OCI-LY3 (cell line): Measurements from ENCODE around the gene ZNF512.

Source experiments
- H2AFZ ChIP-seq: fragments of 200-600, 300-600 bp; shearing (Covaris generic); 2 replicates; pipeline ENCODE4 v1.6.0; 2014; ENCODE audit warnings: antibody characterized with exemption, low read depth, low read length
- H3K27ac ChIP-seq: fragments of 200-600, 300-600 bp; sonication (generic); 2 replicates; pipeline ENCODE4 v1.5.1; 2014; ENCODE audit warnings: mild to moderate bottlenecking, low read length, moderate library complexity, mixed read lengths
- H3K27me3 ChIP-seq: fragments of 200-600, 300-600 bp; sonication (generic); 2 replicates; pipeline ENCODE4 v1.6.1; 2014; ENCODE audit warnings: low read depth, low read length, mixed read lengths
- H3K36me3 ChIP-seq: fragments of 200-600, 300-600 bp; sonication (generic); replicated peaks from 2 replicates; pipeline ENCODE3; 2014; ENCODE audit warnings: low read depth, low read length, mixed read lengths
- H3K4me1 ChIP-seq: fragments of 300-600, 200-600 bp; sonication (generic); 2 replicates; pipeline ENCODE4 v1.6.1; 2014; ENCODE audit warnings: low read length, mixed read lengths
- H3K4me2 ChIP-seq: fragments of 200-600, 300-600 bp; sonication (generic); 2 replicates; pipeline ENCODE4 v1.6.1; 2014; ENCODE audit warnings: low read length, mixed read lengths
- H3K4me3 ChIP-seq: fragments of 300-600, 200-600 bp; sonication (generic); 2 replicates; pipeline ENCODE4 v1.5.1; 2014; ENCODE audit warnings: antibody characterized with exemption, mild to moderate bottlenecking, low read length, moderate library complexity
- H3K79me2 ChIP-seq: fragments of 300-600, 200-600 bp; shearing (Covaris generic); 2 replicates; pipeline ENCODE4 v1.6.1; 2014; ENCODE audit warnings: mild to moderate bottlenecking, low read length, mixed read lengths
- H3K9ac ChIP-seq: fragments of 300-600, 200-600 bp; shearing (Covaris generic); 2 replicates; pipeline ENCODE4 v1.6.0; 2014; ENCODE audit warnings: mild to moderate bottlenecking, low read length, moderate library complexity
- H3K9me3 ChIP-seq: fragments of 200-600, 300-600 bp; shearing (Covaris generic); 2 replicates; pipeline ENCODE4 v1.6.1; 2014; ENCODE audit warnings: low read length, mixed read lengths; ENCODE audit not compliant: insufficient read depth
- H4K20me1 ChIP-seq: fragments of 200-600, 300-600 bp; sonication (generic); 2 replicates; pipeline ENCODE4 v1.6.1; 2016; ENCODE audit warnings: low read length, mixed read lengths; ENCODE audit not compliant: insufficient read depth
- CTCF ChIP-seq: fragments of 200-600, 300-600 bp; sonication (generic); IDR thresholded peaks from 2 replicates; pipeline ENCODE4 v1.5.1; 2014; ENCODE audit warnings: antibody characterized with exemption, low read length, low read depth
- EZH2phosphoT487 ChIP-seq: fragments of 200-600 bp; shearing (Covaris generic); IDR thresholded peaks from 2 replicates; pipeline ENCODE4 v1.6.1; 2018; ENCODE audit warnings: antibody characterized with exemption, mixed run types, low read depth

The ZNF512 gene

GRCh38 chr2:27559228-27559627, 23.6 kb upstream of the ZNF512 start:
- TF ChIP-seq CTCF = no peak
- no peak for TF ChIP-seq EZH2phosphoT487
- Histone ChIP-seq H3K79me2 (no peaks in the 10 kb centered on the region), H4K20me1 (no peaks in the 10 kb centered on the region), H3K9me3 (no peaks in the 10 kb centered on the region), H3K27me3 (no peaks in the 10 kb centered on the region), H3K4me3 (no peak overlapping the region), H3K4me2 (no peak overlapping the region), H3K36me3 (no peaks in the 10 kb centered on the region), H3K4me1 (no peaks in the 10 kb centered on the region), H3K27ac (no peak overlapping the region), H2AFZ (no peak overlapping the region), H3K9ac (no peak overlapping the region)

GRCh38 chr2:27561060-27561459, 21.8 kb upstream of the ZNF512 start:
- no peaks in the 10 kb centered on the region for H3K36me3 ChIP-seq
- H3K4me2 ChIP-seq = no peak overlapping the region
- no peaks in the 10 kb centered on the region for H4K20me1 ChIP-seq
- no peak overlapping the region for H3K9ac ChIP-seq
- H3K4me3 ChIP-seq = no peak overlapping the region
- no peak overlapping the region for H3K27ac ChIP-seq
- no peaks in the 10 kb centered on the region for H3K9me3 ChIP-seq
- no peaks in the 10 kb centered on the region for H3K79me2 ChIP-seq
- peaks cover 11% of the 10 kb centered on the region for H3K27me3 ChIP-seq
- H2AFZ ChIP-seq = no peak overlapping the region
- TF ChIP-seq CTCF (no peak), EZH2phosphoT487 (no peak)
- no peaks in the 10 kb centered on the region for H3K4me1 ChIP-seq

- Histone ChIP-seq H3K9me3 (no peaks in the 10 kb centered on the region), H3K36me3 (no peaks in the 10 kb centered on the region), H4K20me1 (no peaks in the 10 kb centered on the region), H3K27me3 (peaks cover 26% of the 10 kb centered on the region), H3K4me3 (no peak overlapping the region), H3K79me2 (no peaks in the 10 kb centered on the region), H3K9ac (no peak overlapping the region), H3K4me2 (no peak overlapping the region), H3K4me1 (no peaks in the 10 kb centered on the region), H3K27ac (no peak overlapping the region), H2AFZ (no peak overlapping the region)
- no peak for TF ChIP-seq CTCF
Observed at GRCh38 chr2:27566628-27567027, 16.2 kb upstream of the ZNF512 start.

GRCh38 chr2:27569398-27569797, 13.4 kb upstream of the ZNF512 start:
- no peaks in the 10 kb centered on the region for H3K4me1 ChIP-seq
- no peak overlapping the region for H2AFZ ChIP-seq
- no peaks in the 10 kb centered on the region for H3K79me2 ChIP-seq
- H3K36me3 ChIP-seq = no peaks in the 10 kb centered on the region
- TF ChIP-seq CTCF (no peak), EZH2phosphoT487 (no peak)
- H3K27me3 ChIP-seq = peaks cover 26% of the 10 kb centered on the region
- no peak overlapping the region for H3K9ac ChIP-seq
- no peak overlapping the region for H3K27ac ChIP-seq
- no peaks in the 10 kb centered on the region for H4K20me1 ChIP-seq
- H3K9me3 ChIP-seq = no peaks in the 10 kb centered on the region
- H3K4me2 ChIP-seq = no peak overlapping the region
- H3K4me3 ChIP-seq = no peak overlapping the region
